HG02938 (cell line): ENCODE measurements around the gene CHST11.

Experiments
- ATAC-seq: cut with Tn5 transposase; IDR thresholded peaks from one replicate; pipeline ENCODE4 v1.9.1; 2021; ENCODE audit warnings: mild to moderate bottlenecking, moderate library complexity; ENCODE audit not compliant: unreplicated experiment

The CHST11 gene

GRCh38 chr12:104624529-104624928 lies 167.8 kb downstream of the CHST11 start:
- no peak for ATAC-seq

DNA sequence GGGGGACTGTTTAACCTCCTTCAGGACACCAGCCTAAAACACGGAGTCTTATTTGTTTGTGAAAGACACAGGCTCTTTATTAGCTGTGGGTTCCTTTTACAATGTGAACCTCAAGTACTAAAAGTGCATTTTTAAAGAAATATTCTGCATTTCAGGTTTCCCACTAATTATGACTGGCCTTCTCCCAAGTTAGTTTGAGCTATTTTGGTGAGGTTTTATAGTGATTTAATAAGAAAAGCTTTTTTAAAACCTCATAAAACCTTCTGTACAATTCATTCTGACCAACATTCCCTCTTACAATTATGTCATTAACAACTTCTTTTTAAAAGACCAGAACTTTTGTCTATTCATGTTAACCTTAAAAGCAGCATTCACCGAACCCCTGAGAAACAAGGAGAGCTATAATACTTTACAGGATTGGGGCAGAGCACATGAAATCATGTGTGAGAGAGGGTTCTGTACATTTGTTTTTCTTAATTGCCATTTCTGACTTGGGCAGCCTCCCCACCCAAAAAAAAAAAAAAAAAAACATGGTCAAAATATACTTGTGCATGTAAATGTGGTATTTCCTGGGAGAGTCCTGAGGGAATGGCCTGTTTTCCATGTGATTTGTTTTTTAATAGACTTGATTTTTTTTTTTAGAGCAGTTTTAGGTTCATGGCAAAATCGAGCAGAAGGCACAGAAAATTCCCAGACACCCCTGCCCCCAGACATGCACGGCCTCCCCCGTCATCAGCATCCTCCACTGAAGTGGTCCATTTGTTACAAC lies 169.5 kb downstream of the CHST11 start:
- no peak for ATAC-seq

GRCh38 chr12:104627231-104627989 lies 170.7 kb downstream of the CHST11 start:
- ATAC-seq: no peak

- ATAC-seq: no peak
Measured at GRCh38 chr12:104627990-104628830, 171.5 kb downstream of the CHST11 start.

- no peak for ATAC-seq
Measured at GRCh38 chr12:104628831-104629135, 172.0 kb downstream of the CHST11 start.

DNA sequence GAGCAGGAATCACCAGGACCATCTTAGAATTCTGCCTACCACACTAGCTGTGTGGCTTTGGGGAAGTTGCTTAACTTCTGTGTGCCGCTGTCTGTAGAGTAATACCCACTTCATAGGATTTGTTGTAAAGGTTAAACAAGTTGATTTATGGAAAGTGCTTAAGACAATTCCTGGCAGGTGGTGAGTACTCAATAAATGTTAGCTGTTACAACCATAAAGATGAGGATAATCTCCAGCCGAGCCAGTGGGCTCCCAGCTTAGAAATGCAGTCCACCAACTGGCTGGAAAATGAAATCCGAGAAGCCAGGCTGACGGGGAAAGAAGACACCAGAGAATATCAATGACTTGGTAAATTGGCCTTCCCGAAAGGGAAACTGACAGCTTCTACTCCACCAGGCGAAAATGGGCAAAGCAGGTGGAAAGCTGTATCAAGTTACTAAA lies 173.5 kb downstream of the CHST11 start:
- ATAC-seq: no peak

DNA sequence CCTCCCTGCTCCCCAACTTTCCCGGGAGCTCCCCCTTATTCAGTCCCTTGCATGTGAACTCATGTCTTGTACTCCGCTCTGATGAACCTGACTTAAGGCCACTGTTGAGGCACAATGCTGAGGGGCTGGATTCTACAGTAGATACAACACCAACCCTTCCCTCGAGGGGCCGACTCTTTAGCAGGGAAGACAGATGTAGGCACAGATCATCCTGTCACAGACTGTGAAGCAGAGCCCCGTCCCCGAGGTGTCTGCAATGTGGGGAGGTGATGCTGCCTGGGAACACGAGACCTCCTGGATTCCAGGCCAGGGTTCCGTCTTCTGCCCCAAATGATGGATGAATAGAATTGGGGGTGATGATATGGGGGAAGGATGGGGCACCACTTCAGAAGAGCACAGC lies 175.1 kb downstream of the CHST11 start:
- no peak for ATAC-seq

GRCh38 chr12:104632724-104633201 lies 176.0 kb downstream of the CHST11 start:
- no peak for ATAC-seq

- ATAC-seq: no peak
Measured at GRCh38 chr12:104634044-104634443, 177.3 kb downstream of the CHST11 start.

- ATAC-seq: no peak
Measured at GRCh38 chr12:104634852-104635251, 178.1 kb downstream of the CHST11 start.

GRCh38 chr12:104635607-104636343 lies 179.0 kb downstream of the CHST11 start:
- no peak for ATAC-seq

DNA sequence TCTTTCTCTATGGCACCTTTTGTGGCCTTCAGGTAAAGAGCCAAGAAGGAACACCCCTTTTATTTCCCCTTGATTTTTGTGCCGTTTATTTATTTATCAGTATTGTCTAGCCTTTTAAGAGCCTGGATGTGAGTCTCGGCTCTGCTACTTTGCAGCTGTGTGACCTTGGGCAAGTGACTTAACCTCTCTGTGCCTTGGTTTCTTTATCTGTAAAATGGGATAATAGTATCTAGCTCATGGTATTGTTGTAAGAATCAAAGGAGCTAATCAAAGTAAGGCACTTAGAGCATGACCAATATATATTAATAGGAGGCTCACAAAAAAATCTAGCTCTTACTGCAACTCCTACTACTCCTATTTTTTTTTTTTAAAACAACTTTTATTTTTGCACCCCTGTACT lies 179.7 kb downstream of the CHST11 start:
- ATAC-seq: no peak

DNA sequence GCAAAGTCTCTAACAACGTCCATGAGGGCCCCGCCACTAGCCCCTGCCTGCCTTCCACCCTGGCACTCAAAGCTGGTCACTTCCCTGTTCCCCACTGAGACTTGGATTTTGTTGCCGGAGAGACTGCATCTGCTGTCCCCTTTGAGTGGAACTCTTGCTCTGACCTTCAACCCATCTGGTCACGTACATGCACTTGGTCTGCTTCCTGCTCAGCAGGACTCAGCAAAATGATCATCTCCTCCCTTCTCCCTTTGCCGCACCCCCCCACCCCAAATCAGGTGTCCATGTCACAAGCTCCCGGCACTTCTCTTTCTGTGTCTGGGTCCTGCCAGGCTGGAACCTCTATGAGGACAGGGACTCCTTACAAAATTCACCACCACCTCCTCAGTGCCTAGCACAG lies 180.9 kb downstream of the CHST11 start:
- ATAC-seq: no peak

DNA sequence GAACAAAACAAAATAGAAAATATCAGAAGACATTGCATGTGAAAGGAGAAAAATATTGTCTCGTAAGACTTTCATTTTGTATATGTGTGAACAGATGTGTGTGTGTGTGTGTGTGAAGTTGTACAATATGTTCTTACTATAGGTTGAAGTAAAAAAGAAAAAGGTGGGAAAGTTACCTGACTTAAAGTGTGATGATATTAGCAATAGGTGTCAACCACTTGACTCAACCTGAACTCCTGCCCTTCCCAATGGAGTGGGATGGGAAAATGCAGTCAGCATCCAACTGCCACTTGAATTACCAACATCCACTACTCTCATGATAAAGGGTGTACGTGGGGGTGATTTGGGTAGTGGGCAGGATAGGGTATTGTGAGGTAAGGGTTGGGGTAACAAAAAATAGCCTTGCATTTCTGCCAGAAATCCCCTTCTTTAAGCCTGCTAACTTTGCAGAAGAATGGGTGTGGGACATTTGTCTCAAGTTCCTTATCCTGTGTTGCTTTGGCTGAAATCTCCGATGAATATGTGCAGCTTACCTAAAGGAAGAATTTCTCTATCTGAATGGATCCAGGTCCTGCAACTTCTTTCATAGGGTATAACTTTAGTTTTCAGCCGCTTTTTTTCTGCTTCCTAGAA lies 181.6 kb downstream of the CHST11 start:
- ATAC-seq: no peak

- ATAC-seq: no peak
Measured at GRCh38 chr12:104638851-104639240, 182.1 kb downstream of the CHST11 start.

GRCh38 chr12:104640956-104641355 lies 184.2 kb downstream of the CHST11 start:
- ATAC-seq: no peak

GRCh38 chr12:104641862-104642261 lies 185.1 kb downstream of the CHST11 start:
- peak; percentile 98 for ATAC-seq

GRCh38 chr12:104643093-104643818 lies 186.5 kb downstream of the CHST11 start:
- no peak for ATAC-seq

DNA sequence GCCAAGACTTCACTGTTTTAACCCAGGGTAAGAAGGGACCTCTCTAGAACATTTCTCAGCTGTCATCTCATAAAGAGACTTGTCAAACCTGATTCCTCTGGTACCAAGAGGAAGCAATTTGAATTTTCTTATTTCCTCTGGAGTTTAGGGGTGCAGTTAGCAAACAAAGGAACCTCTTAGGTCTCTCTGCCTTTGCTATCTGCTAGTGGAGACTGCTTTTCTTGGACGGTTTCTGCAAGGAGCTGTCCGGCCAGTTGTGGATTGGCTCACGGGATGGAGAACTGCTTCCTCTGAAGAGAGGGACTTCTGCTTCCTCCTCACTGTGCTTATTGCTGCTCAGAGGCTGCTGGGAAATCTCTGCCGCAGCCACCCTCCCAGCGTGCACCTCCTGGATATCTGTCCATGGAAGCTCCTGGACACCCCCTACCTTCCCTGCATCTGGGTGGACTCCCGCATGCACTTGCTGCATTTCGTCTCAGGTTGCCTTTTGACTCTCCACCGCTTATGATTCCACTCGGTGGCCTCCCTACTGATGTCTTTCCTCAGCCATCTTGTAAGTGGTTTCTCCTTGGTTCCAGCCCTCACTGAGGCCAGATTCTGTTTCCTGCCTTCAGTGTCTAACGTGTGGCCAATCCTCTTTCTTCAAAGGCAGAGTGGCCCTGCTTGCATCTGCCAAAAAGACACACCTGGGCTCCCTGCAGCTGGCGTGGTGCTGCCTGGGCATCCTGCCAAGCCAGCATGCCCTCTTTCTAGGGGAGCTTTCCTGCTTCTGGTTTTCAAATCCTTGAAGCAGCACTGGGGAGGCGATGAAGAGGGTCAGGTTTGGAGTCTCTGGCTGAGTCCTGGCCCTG lies 187.3 kb downstream of the CHST11 start:
- ATAC-seq: no peak
